ENCODE results near the gene CCNF. TPM values are rescaled to one million over a fixed set of nuclear protein-coding genes. Genes with fewer than 3 reads are reported as not detected.
A peak's percentile ranks its signal among the peaks of the same experiment; 100 is the strongest.

The CCNF gene
- total and polyA plus RNA-seq, 2 donors from 2014 or later = 0.77 to 2.9 TPM

GRCh38 chr16:2498531-2499253, 69.4 kb downstream of the CCNF start:
- no peaks in the 10 kb centered on the region for H3K9me3 ChIP-seq (ENCODE audit: control insufficient read depth in 2 of 3, insufficient read depth in 1 of 3, low read length in 3 of 3)
- H3K9ac ChIP-seq (ENCODE audit: low read length in 3 of 3) = no peak overlapping the region
- H3K27ac ChIP-seq (ENCODE audit: low read depth in 2 of 2, low read length in 2 of 2) = peak overlapping the region in 1 of 2 donors; percentile 24
- no peaks in the 10 kb centered on the region for H3K36me3 ChIP-seq (ENCODE audit: control insufficient read depth in 2 of 3, insufficient read depth in 3 of 3, low read length in 3 of 3)
- no peak for FAIRE-seq
- H3K4me3 ChIP-seq (ENCODE audit: low read length in 3 of 3) = no peak overlapping the region
- DNase-seq = peak in 2 of 5 donors; percentile 35 to 73
- H3K4me1 ChIP-seq (ENCODE audit: control insufficient read depth in 2 of 3, insufficient read depth in 2 of 3, low read depth in 1 of 3, low read length in 3 of 3) = peaks cover 0 to 55% (median 9%) of the 10 kb centered on the region in 3 donors
- TF ChIP-seq CTCF (IDR thresholded peaks at IDR 0.05; ENCODE audit: borderline replicate concordance, extremely low read depth, insufficient read depth) = no peak
- intact Hi-C loops (cut with DNase I) = no loop called here
- H3K27me3 ChIP-seq (ENCODE audit: control insufficient read depth, insufficient read depth, low read length) = no peaks in the 10 kb centered on the region

GRCh38 chr16:2499454-2499853, 70.2 kb downstream of the CCNF start:
- DNase-seq (peak in 2 of 5 donors; percentile 38 to 46), FAIRE-seq (no peak)
- TF ChIP-seq CTCF (IDR thresholded peaks at IDR 0.05; ENCODE audit: borderline replicate concordance, extremely low read depth, insufficient read depth) = no peak
- no peaks in the 10 kb centered on the region for H3K36me3 ChIP-seq (ENCODE audit: control insufficient read depth in 2 of 3, insufficient read depth in 3 of 3, low read length in 3 of 3)
- peaks cover 0 to 54% (median 9%) of the 10 kb centered on the region in 3 donors for H3K4me1 ChIP-seq (ENCODE audit: control insufficient read depth in 2 of 3, insufficient read depth in 2 of 3, low read depth in 1 of 3, low read length in 3 of 3)
- H3K27ac ChIP-seq (ENCODE audit: low read depth in 2 of 2, low read length in 2 of 2) = no peak overlapping the region
- no peaks in the 10 kb centered on the region for H3K9me3 ChIP-seq (ENCODE audit: control insufficient read depth in 2 of 3, insufficient read depth in 1 of 3, low read length in 3 of 3)
- no peak overlapping the region for H3K4me3 ChIP-seq (ENCODE audit: low read length in 3 of 3)
- no peak overlapping the region for H3K9ac ChIP-seq (ENCODE audit: low read length in 3 of 3)
- no peaks in the 10 kb centered on the region for H3K27me3 ChIP-seq (ENCODE audit: control insufficient read depth, insufficient read depth, low read length)
- intact Hi-C loops (cut with DNase I) = no loop called here

- DNase-seq (peak in 2 of 5 donors; percentile 46 to 79), FAIRE-seq (no peak)
- Histone ChIP-seq H3K9ac (ENCODE audit: low read length in 3 of 3) (no peak overlapping the region), H3K4me1 (ENCODE audit: control insufficient read depth in 2 of 3, insufficient read depth in 2 of 3, low read depth in 1 of 3, low read length in 3 of 3) (peaks cover 0 to 54% (median 9%) of the 10 kb centered on the region in 3 donors), H3K27me3 (ENCODE audit: control insufficient read depth, insufficient read depth, low read length) (no peaks in the 10 kb centered on the region), H3K4me3 (ENCODE audit: low read length in 3 of 3) (no peak overlapping the region), H3K9me3 (ENCODE audit: control insufficient read depth in 2 of 3, insufficient read depth in 1 of 3, low read length in 3 of 3) (no peaks in the 10 kb centered on the region), H3K27ac (ENCODE audit: low read depth in 2 of 2, low read length in 2 of 2) (no peak overlapping the region), H3K36me3 (ENCODE audit: control insufficient read depth in 2 of 3, insufficient read depth in 3 of 3, low read length in 3 of 3) (no peaks in the 10 kb centered on the region)
- intact Hi-C loops (cut with DNase I) = no loop called here
- no peak for TF ChIP-seq CTCF (IDR thresholded peaks at IDR 0.05; ENCODE audit: borderline replicate concordance, extremely low read depth, insufficient read depth)
These were observed 70.7 kb downstream of the CCNF start for GRCh38 chr16:2499890-2500429.
